Cortex of kidney (tissue), 1 donor: Measurements from ENCODE around the gene REP15.
A peak's percentile ranks its signal among the peaks of the same experiment; 100 is the strongest.
"Not testable (repeated sequence)": the region's sequence is repeated elsewhere in the genome, so short reads cannot be mapped to it uniquely, and the experiment has no call there.

Source experiments
- DNase-seq: peaks from one replicate; lab custom pipeline; 2025; lab: John Stamatoyannopoulos, UW

The REP15 gene

DNA sequence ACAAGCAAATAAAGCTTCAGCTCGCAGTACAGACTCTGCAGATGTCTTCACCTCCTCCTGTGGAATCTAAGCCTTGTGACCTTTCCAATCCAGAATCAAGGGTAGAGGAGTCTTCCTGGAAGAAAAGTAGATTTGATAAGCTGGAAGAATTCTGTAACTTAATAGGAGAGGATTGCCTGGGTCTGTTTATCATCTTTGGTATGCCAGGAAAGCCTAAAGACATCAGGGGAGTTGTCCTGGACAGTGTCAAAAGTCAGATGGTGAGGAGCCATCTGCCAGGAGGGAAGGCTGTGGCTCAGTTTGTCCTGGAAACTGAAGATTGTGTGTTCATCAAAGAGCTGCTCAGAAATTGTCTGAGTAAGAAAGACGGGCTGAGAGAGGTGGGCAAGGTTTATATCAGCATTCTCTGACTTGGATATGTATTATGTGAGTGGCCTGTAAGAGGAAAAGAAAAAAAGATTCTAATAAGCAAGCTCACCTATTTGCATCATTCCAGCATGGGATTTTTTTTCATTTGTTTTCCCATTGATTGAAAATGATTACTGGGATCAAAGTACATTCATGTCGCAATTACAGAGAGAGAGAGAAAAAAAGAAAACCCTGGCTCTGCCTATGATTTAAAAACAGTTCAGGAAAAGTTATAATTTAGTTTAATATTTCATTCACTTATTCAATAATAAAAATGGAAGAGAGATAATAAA lies 767 bp downstream of the REP15 start:
- no peak for DNase-seq

GRCh38 chr12:27703720-27704452 lies 7.6 kb downstream of the REP15 start:
- DNase-seq = no peak

DNA sequence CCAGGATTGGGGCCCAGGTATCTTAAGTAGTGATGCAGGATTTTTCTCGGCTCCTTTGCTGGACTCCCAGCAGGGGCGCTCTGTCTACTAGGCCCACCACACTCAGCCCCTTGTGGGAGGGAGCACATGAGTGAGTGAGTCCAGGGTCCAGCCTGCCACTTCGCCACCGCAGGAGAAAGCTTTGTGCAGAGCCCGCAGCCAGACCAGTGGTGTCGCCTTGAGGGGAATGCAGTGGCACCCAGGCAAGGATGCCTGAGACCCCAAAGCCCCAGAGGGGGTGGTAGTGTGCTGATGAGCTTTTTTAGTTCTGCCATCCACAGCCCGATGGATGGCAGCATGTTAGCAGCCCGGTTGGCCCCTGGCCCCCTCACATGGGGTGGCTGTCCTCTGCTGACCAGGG lies 9.0 kb downstream of the REP15 start:
- DNase-seq = no peak

GRCh38 chr12:27707216-27707615 lies 11.0 kb downstream of the REP15 start:
- DNase-seq = no peak

- DNase-seq = no peak
These were observed 13.1 kb downstream of the REP15 start for GRCh38 chr12:27709212-27709931.

GRCh38 chr12:27709932-27710591 lies 13.8 kb downstream of the REP15 start:
- no peak for DNase-seq

DNA sequence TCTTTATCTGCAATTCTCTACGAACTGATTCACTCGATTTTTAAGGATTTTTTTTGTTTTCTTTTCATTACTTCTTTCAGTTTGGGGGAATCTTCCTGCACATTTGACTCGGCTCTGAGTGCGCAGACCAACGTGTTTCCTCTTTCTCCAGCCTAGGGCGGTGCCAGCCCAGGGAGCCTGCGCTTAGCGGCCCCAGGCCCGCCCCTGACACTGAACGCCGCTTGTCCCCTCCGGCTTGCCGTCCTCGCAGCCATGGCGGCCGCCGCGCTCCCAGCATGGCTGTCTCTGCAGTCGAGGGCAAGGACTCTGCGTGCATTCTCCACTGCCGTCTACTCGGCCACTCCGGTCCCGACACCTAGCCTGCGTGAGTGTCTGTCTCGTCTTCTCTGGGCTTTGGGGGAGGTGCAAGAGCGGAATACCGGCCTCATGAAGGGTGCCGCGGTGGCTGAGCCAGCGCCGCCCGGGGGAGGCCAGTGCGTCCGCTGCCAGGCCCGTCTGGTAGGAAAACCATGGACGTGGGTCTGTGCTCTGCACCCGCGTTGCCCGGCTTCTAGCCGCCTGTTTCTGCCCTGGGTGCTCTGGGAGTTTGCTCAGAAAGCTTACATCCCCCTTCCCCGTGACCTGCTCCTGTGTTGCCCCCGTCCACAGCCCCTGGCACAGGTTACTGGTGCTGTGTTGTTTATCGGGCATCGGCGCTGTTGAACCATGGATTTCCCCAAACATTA lies 14.5 kb downstream of the REP15 start, which contains the start of gene MRPS35:
Gene MRPS35 (plus strand): TSS at position 241 of the 725 bp plus-strand sequence. CDS start 12 bp downstream, at position 253.
- peak; percentile 31 for DNase-seq

GRCh38 chr12:27711317-27711682 lies 15.1 kb downstream of the REP15 start:
- DNase-seq = no peak

- DNase-seq = no peak
These were observed 15.7 kb downstream of the REP15 start for GRCh38 chr12:27711967-27712366.

GRCh38 chr12:27723212-27723611 lies 27.0 kb downstream of the REP15 start:
- no peak for DNase-seq

GRCh38 chr12:27730097-27730588 lies 33.9 kb downstream of the REP15 start:
- no peak for DNase-seq

GRCh38 chr12:27732281-27732680 lies 36.0 kb downstream of the REP15 start:
- no peak for DNase-seq

- DNase-seq = no peak
These were observed 36.9 kb downstream of the REP15 start for GRCh38 chr12:27733052-27733656.

DNA sequence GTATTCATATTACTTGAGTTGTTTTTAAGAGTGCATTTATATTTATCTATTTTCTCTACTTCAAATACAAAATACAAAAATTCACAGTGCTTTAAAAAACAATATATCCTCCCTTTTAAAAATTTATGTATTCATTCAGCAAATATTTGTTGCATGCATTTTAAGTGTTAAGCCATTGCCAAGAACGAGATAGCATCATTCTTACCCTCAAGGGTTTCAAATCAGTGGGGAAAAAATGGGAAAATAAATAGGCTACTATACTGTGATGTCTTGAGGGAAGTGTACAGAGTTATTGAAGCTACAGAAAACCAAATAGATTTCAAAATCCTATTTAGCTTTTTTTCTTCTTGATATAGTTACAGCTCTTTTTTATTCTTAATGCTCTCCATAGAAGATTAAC lies 37.5 kb downstream of the REP15 start:
- DNase-seq = no peak

DNA sequence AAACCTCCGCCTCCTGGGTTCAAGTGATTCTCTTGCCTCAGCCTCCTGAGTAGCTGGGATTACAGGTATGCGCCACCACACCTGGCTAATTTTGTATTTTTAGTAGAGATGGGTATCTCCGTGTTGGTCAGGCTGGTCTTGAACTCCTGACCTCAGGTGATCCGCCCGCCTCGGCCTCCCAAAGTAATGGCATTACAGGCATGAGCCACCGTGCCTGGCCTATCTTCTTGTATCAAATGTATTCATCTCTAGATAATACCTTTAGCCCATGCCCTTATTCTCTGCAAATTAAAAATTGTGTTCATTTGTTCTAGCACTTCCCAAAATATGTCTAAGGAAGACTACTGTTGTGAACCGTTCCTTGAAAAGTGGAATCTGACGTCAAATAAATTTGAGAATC lies 38.1 kb downstream of the REP15 start:
- not testable (repeated sequence) for DNase-seq

DNA sequence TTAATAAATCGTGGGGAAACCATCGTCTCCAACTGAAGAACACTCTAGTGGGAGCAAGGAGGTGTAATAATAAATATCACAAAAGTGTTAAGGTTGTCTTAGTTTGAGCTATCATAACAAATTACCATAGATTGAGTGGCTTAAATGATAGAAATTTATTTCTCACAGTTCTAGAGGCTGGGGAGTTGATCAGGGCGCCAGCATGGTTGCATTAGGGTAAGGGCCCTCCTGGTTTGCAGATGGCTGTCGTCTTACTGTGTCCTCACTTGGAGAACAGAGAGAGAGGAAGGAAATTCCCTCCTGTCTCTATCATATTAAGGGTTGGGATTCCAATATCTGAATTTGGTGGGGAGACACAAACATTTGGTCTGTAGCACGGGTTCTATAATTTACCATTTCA lies 47.4 kb downstream of the REP15 start:
- no peak for DNase-seq

- DNase-seq = not testable (repeated sequence)
These were observed 49.5 kb downstream of the REP15 start for GRCh38 chr12:27745734-27746133.
